ENCODE results near the gene MPRIP.

MPRIP gene

DNA sequence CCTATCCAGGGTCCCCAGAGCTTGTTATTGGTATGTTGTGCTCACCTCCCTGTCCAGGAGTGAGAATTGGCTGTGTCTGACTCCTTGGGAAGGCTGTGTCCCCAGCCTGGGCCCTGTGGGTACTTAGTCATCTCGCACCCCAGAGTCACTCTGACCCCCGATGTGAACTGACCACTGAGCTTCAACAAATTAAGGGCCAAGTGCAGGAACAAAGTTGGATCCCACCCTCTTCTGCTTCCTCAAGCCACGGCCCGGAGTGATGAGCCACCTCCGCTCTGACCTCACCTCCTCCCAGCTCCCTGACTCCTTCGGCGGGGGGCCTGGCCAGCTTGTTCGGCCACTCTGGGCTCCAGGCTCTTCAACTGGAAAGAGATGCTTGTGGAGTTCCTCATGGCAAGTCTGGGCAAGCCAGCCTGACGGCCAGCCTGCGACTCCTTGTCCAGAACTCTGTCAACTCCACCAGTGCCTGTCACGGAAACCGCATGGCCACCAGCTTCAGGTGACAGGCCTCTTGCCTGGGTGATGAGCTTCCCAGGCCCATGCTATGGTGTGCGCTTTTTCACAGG is 22.3 kb upstream of the MPRIP start:
- Histone ChIP-seq H4K91ac (ENCODE audit: low read depth, low read length) (peak overlapping the region; percentile 97), H3K18ac (ENCODE audit: low read length) (peak overlapping the region; percentile 85), H4K12ac (ENCODE audit: low read depth, low read length) (peak overlapping the region; percentile 61), H2BK5ac (ENCODE audit: low read depth, low read length, poor library complexity) (peak overlapping the region; percentile 80), H3K27me3 (ENCODE audit: insufficient read depth, low read length) (no peaks in the 10 kb centered on the region), H3K27ac (ENCODE audit: low read depth, low read length) (peak overlapping the region; percentile 52), H2AFZ (ENCODE audit: insufficient read depth, low read length, poor library complexity) (peak overlapping the region; percentile 40), H3K14ac (ENCODE audit: low read length) (peak overlapping the region; percentile 84), H3K23ac (ENCODE audit: low read length) (no peak overlapping the region), H4K8ac (ENCODE audit: low read depth, low read length) (peak overlapping the region; percentile 56), H2BK120ac (ENCODE audit: insufficient read depth, low read length, poor library complexity) (peak overlapping the region; percentile 84), H3K9me3 (ENCODE audit: insufficient read depth, low read depth, low read length) (no peaks in the 10 kb centered on the region), H3K4me1 (ENCODE audit: control insufficient read depth in 1 of 2, insufficient read depth in 2 of 2, low read length in 2 of 2) (peaks cover 64 to 67% of the 10 kb centered on the region in 2 experiments), H3K4me3 (ENCODE audit: low read depth, low read length) (no peak overlapping the region), H3K79me1 (ENCODE audit: low read length) (peaks cover 54% of the 10 kb centered on the region), H3K79me2 (ENCODE audit: control insufficient read depth, insufficient read depth, low read length, poor library complexity) (peaks cover 8% of the 10 kb centered on the region), H3K4ac (ENCODE audit: low read depth, low read length) (peak overlapping the region; percentile 57), H3K36me3 (ENCODE audit: control insufficient read depth in 1 of 2, insufficient read depth in 2 of 2, low read length in 2 of 2) (no peaks in the 10 kb centered on the region), H2AK5ac (ENCODE audit: low read length) (peak overlapping the region; percentile 94), H3K4me2 (ENCODE audit: low read length) (no peak overlapping the region), H3K9ac (ENCODE audit: low read length) (no peak overlapping the region), H2BK12ac (ENCODE audit: low read length) (peak overlapping the region; percentile 91)
- peak; percentile 93 to 96 for DNase-seq
- no CpG with 5 or more reads among the region's 13 CpGs for WGBS (ENCODE audit: extremely low coverage, insufficient coverage, insufficient read length)

DNA sequence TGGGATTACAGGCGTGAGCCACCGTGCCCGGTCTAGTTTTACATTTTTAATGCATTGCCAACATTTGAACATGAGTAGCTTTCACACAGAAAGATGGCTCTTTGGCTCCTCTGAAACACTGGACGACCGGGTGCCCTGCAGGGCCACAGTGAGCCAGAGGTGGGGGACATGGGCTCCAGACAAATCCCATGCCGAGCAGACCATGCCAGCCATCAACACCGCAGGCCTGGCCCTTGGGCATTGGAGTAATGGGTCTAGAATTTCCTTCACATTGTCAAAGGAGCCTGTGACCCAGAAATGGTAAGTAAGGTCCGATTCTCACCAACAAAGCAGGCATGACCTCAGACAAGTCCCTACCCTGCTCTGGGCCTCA is 21.4 kb upstream of the MPRIP start:
- Histone ChIP-seq H3K79me1 (ENCODE audit: low read length) (peaks cover 58% of the 10 kb centered on the region), H3K23ac (ENCODE audit: low read length) (no peak overlapping the region), H3K18ac (ENCODE audit: low read length) (peak overlapping the region; percentile 15), H2AFZ (ENCODE audit: insufficient read depth, low read length, poor library complexity) (peak overlapping the region; percentile 37), H3K4me3 (ENCODE audit: low read depth, low read length) (no peak overlapping the region), H3K4me2 (ENCODE audit: low read length) (no peak overlapping the region), H2AK5ac (ENCODE audit: low read length) (peak overlapping the region; percentile 92), H3K36me3 (ENCODE audit: control insufficient read depth in 1 of 2, insufficient read depth in 2 of 2, low read length in 2 of 2) (no peaks in the 10 kb centered on the region), H3K27ac (ENCODE audit: low read depth, low read length) (peak overlapping the region; percentile 69), H3K4me1 (ENCODE audit: control insufficient read depth in 1 of 2, insufficient read depth in 2 of 2, low read length in 2 of 2) (peaks cover 63 to 67% of the 10 kb centered on the region in 2 experiments), H2BK120ac (ENCODE audit: insufficient read depth, low read length, poor library complexity) (peak overlapping the region; percentile 92), H4K8ac (ENCODE audit: low read depth, low read length) (peak overlapping the region; percentile 63), H3K9me3 (ENCODE audit: insufficient read depth, low read depth, low read length) (no peaks in the 10 kb centered on the region), H3K14ac (ENCODE audit: low read length) (peak overlapping the region; percentile 50), H2BK5ac (ENCODE audit: low read depth, low read length, poor library complexity) (peak overlapping the region; percentile 80), H2BK12ac (ENCODE audit: low read length) (peak overlapping the region; percentile 97), H4K91ac (ENCODE audit: low read depth, low read length) (peak overlapping the region; percentile 95), H3K27me3 (ENCODE audit: insufficient read depth, low read length) (no peaks in the 10 kb centered on the region), H3K4ac (ENCODE audit: low read depth, low read length) (peak overlapping the region; percentile 57), H4K12ac (ENCODE audit: low read depth, low read length) (no peak overlapping the region), H3K9ac (ENCODE audit: low read length) (no peak overlapping the region), H3K79me2 (ENCODE audit: control insufficient read depth, insufficient read depth, low read length, poor library complexity) (peaks cover 8% of the 10 kb centered on the region)
- WGBS (ENCODE audit: extremely low coverage, insufficient coverage, insufficient read length), result no CpG with 5 or more reads among the region's 8 CpGs
- peak; percentile 79 to 83 for DNase-seq

DNA sequence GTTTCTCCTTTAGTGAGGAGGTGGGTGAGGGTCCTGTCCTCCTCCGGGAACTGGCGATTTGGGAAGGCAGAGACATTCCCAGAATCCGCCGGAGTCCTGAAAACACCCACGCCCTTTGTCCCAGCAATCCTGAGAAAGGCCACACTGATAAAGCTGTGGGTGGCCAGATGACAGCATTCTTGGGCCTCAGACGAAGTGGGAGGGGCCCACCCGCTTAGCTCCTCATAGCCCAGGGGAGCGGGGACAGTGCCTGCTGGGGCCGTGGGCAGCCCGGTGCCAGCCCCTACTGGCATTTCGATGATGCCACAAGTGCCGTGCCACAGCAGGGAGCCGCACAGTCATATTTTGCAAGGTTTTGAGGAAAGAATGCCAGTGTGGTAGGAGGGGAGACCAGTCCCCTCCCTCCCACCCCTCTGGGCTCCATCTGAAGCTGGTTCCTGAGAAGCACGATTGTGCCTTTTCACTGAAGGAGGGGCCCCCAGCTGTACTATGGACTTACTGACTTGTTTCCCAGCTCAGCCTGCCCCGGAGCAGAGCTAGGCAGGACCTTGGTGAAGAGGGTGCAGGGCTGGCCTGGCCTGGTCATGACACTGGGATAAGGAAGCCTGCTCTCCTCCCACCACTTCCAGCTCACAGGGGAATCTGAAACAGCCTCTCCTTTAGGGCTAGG is 20.9 kb upstream of the MPRIP start:
- Histone ChIP-seq H3K27me3 (ENCODE audit: insufficient read depth, low read length) (no peaks in the 10 kb centered on the region), H2BK5ac (ENCODE audit: low read depth, low read length, poor library complexity) (peak overlapping the region; percentile 80), H3K4ac (ENCODE audit: low read depth, low read length) (peak overlapping the region; percentile 57), H3K23ac (ENCODE audit: low read length) (no peak overlapping the region), H3K79me2 (ENCODE audit: control insufficient read depth, insufficient read depth, low read length, poor library complexity) (peaks cover 8% of the 10 kb centered on the region), H3K9me3 (ENCODE audit: insufficient read depth, low read depth, low read length) (no peaks in the 10 kb centered on the region), H2BK120ac (ENCODE audit: insufficient read depth, low read length, poor library complexity) (peak overlapping the region; percentile 92), H4K8ac (ENCODE audit: low read depth, low read length) (peak overlapping the region; percentile 63), H2AFZ (ENCODE audit: insufficient read depth, low read length, poor library complexity) (peak overlapping the region; percentile 37), H3K14ac (ENCODE audit: low read length) (peak overlapping the region; percentile 57), H4K12ac (ENCODE audit: low read depth, low read length) (no peak overlapping the region), H3K18ac (ENCODE audit: low read length) (peak overlapping the region; percentile 19), H3K4me3 (ENCODE audit: low read depth, low read length) (no peak overlapping the region), H3K4me1 (ENCODE audit: control insufficient read depth in 1 of 2, insufficient read depth in 2 of 2, low read length in 2 of 2) (peaks cover 63 to 67% of the 10 kb centered on the region in 2 experiments), H3K4me2 (ENCODE audit: low read length) (no peak overlapping the region), H3K9ac (ENCODE audit: low read length) (no peak overlapping the region), H4K91ac (ENCODE audit: low read depth, low read length) (peak overlapping the region; percentile 95), H3K36me3 (ENCODE audit: control insufficient read depth in 1 of 2, insufficient read depth in 2 of 2, low read length in 2 of 2) (no peaks in the 10 kb centered on the region), H2BK12ac (ENCODE audit: low read length) (peak overlapping the region; percentile 97), H3K79me1 (ENCODE audit: low read length) (peaks cover 58% of the 10 kb centered on the region), H3K27ac (ENCODE audit: low read depth, low read length) (peak overlapping the region; percentile 69), H2AK5ac (ENCODE audit: low read length) (peak overlapping the region; percentile 92)
- DNase-seq, result peak; percentile 92
- WGBS (ENCODE audit: extremely low coverage, insufficient coverage, insufficient read length), result no CpG with 5 or more reads among the region's 15 CpGs

DNA sequence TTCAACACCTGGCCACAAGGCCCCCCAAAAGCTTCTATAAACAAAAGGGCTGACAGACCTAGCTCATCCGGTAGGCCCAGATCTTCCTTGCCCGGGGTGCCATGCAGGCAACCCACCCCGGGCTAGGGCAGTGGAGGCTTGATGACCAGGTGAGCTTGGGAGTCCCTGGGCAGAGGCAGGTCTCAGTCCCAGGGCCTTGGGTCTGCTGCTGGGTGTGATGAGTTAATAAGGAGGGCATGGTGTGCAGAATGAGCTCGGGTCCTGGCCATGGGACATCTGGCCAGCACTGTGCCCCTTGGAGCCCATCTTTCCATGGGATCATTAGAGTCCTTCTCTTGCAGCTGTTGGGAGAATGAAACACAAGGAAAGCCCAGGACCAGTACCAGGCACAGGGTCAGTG is 20.2 kb upstream of the MPRIP start:
- no peak for DNase-seq
- Histone ChIP-seq H3K14ac (ENCODE audit: low read length) (peak overlapping the region; percentile 61), H3K9me3 (ENCODE audit: insufficient read depth, low read depth, low read length) (no peaks in the 10 kb centered on the region), H3K79me1 (ENCODE audit: low read length) (peaks cover 56% of the 10 kb centered on the region), H4K91ac (ENCODE audit: low read depth, low read length) (peak overlapping the region; percentile 95), H3K36me3 (ENCODE audit: control insufficient read depth in 1 of 2, insufficient read depth in 2 of 2, low read length in 2 of 2) (no peaks in the 10 kb centered on the region), H2AFZ (ENCODE audit: insufficient read depth, low read length, poor library complexity) (no peak overlapping the region), H3K4me2 (ENCODE audit: low read length) (no peak overlapping the region), H2AK5ac (ENCODE audit: low read length) (peak overlapping the region; percentile 65), H2BK5ac (ENCODE audit: low read depth, low read length, poor library complexity) (peak overlapping the region; percentile 29), H3K23ac (ENCODE audit: low read length) (no peak overlapping the region), H2BK12ac (ENCODE audit: low read length) (peak overlapping the region; percentile 75), H3K27ac (ENCODE audit: low read depth, low read length) (peak overlapping the region; percentile 31), H3K4me3 (ENCODE audit: low read depth, low read length) (no peak overlapping the region), H3K27me3 (ENCODE audit: insufficient read depth, low read length) (no peaks in the 10 kb centered on the region), H4K12ac (ENCODE audit: low read depth, low read length) (no peak overlapping the region), H2BK120ac (ENCODE audit: insufficient read depth, low read length, poor library complexity) (peak overlapping the region; percentile 92), H4K8ac (ENCODE audit: low read depth, low read length) (no peak overlapping the region), H3K4ac (ENCODE audit: low read depth, low read length) (peak overlapping the region; percentile 16), H3K9ac (ENCODE audit: low read length) (no peak overlapping the region), H3K4me1 (ENCODE audit: control insufficient read depth in 1 of 2, insufficient read depth in 2 of 2, low read length in 2 of 2) (peaks cover 58 to 62% of the 10 kb centered on the region in 2 experiments), H3K79me2 (ENCODE audit: control insufficient read depth, insufficient read depth, low read length, poor library complexity) (peaks cover 8% of the 10 kb centered on the region), H3K18ac (ENCODE audit: low read length) (peak overlapping the region; percentile 24)
- WGBS (ENCODE audit: extremely low coverage, insufficient coverage, insufficient read length), result no CpG with 5 or more reads among the region's 4 CpGs

Measured in trophoblast cell (in vitro differentiated cells and primary cell).